ENCODE data around the gene MADCAM1. TPM values are rescaled to one million over a fixed set of nuclear protein-coding genes. Genes with fewer than 3 reads are reported as not detected.

The MADCAM1 gene
- total RNA-seq, 1 donor = 0.72 TPM

DNA sequence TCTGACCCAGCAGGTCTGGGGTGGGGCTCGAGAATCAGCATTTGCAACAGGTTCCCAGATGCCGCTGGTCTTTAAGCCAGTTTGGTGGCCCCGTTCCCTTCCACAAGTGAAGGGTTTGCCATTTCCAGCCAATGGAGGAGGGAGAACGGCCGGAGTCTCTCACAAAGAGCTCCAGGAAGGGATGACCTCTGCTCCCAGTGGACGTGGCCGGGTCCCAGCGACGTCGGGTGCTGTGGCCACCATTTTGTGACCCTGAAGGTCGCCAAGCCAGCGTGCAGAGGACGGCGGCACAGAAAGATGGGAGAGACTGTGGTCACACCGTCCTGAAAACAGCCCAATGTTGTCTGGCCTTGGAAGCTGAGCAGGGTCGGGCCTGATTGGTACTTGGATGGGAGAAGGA lies 43.5 kb upstream of the MADCAM1 start:
- H3K36me3 ChIP-seq (ENCODE audit: insufficient read depth, low read length) = no peaks in the 10 kb centered on the region

DNA sequence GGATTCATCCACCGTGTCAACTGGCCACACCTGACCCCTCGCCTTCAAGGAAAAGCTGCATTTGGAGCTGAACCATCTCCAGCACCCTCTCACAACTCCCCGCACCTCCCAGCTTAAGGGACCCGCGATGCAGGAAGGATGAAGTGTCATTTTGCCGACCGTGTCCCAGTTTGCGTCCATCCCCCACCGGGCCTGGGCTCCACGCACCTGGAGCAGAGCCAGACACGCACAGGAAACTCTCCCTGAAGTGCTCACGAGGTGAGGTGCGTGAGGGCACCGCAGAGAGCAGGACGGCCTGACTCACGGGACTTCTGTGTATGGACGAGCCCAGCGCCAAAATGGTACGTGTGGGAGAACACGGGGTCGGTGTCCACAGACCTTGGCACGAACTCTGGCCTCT lies 42.7 kb upstream of the MADCAM1 start:
- no peak overlapping the region for H3K4me2 ChIP-seq (ENCODE audit: insufficient read depth, low read length)

More for the DNA sequence above, 43.5 kb upstream of the MADCAM1 start:
- Histone ChIP-seq H2AFZ (ENCODE audit: low read length) (no peak overlapping the region), H3K27me3 (ENCODE audit: insufficient read depth, low read length) (no peaks in the 10 kb centered on the region), H3K4me1 (ENCODE audit: insufficient read depth, low read length) (no peaks in the 10 kb centered on the region), H4K20me1 (ENCODE audit: insufficient read depth, low read length) (no peaks in the 10 kb centered on the region), H3K27ac (ENCODE audit: low read depth, low read length) (no peak overlapping the region), H3K9me3 (ENCODE audit: low read depth, low read length) (no peaks in the 10 kb centered on the region), H3K79me2 (ENCODE audit: insufficient read depth, low read length) (no peaks in the 10 kb centered on the region), H3K4me3 (ENCODE audit: insufficient read depth, low read length) (no peak overlapping the region), H3K4me2 (ENCODE audit: insufficient read depth, low read length) (no peak overlapping the region)
- peak; percentile 82 for DNase-seq (ENCODE audit: insufficient read length, low spot score, missing footprints)
- TF ChIP-seq, protein P1, sequence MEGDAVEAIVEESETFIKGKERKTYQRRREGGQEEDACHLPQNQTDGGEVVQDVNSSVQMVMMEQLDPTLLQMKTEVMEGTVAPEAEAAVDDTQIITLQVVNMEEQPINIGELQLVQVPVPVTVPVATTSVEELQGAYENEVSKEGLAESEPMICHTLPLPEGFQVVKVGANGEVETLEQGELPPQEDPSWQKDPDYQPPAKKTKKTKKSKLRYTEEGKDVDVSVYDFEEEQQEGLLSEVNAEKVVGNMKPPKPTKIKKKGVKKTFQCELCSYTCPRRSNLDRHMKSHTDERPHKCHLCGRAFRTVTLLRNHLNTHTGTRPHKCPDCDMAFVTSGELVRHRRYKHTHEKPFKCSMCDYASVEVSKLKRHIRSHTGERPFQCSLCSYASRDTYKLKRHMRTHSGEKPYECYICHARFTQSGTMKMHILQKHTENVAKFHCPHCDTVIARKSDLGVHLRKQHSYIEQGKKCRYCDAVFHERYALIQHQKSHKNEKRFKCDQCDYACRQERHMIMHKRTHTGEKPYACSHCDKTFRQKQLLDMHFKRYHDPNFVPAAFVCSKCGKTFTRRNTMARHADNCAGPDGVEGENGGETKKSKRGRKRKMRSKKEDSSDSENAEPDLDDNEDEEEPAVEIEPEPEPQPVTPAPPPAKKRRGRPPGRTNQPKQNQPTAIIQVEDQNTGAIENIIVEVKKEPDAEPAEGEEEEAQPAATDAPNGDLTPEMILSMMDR (IDR thresholded peaks at IDR 0.05; ENCODE audit: extremely low read depth, low read depth, low read length) = no peak

DNA sequence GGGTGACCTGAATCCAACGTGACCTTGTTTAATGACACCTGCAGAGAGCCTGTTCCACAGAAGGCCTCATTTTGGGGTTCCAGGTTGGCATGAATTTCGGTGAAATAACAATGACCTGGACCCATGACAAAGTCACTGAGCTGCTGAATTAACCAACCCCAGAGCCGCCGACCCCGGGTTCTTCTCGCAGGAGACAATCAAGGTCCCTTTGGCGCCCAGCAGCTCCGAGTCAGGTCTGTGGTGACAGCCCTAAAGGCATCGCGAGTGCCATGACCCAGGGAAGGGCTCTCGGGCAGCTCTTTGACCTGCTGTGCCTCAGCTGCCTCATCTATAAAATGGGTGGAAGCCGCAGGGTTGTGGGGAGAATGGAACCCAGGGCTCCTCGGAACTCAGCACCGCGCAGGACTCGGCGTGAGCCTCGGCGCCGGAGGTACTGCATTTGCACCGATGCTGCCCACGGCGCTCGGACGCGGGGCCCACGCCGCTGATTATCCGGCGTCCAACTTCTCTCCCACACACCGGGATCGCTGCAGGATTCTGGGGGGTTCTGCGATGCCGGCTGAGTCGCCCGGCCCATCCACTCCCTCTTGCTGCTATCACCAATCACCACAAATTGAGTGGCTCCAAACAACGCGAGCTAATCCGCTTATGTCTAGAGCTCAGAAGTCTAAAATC lies 41.1 kb upstream of the MADCAM1 start:
- H3K27ac ChIP-seq (ENCODE audit: low read depth, low read length) = no peak overlapping the region
- no peaks in the 10 kb centered on the region for H3K79me2 ChIP-seq (ENCODE audit: insufficient read depth, low read length)
- H3K9me3 ChIP-seq (ENCODE audit: low read depth, low read length) = no peaks in the 10 kb centered on the region
- H3K27me3 ChIP-seq (ENCODE audit: insufficient read depth, low read length) = peaks cover 8% of the 10 kb centered on the region
- H4K20me1 ChIP-seq (ENCODE audit: insufficient read depth, low read length) = no peaks in the 10 kb centered on the region
- DNase-seq (ENCODE audit: insufficient read length, low spot score, missing footprints) = peak; percentile 87
- H2AFZ ChIP-seq (ENCODE audit: low read length) = no peak overlapping the region
- H3K4me3 ChIP-seq (ENCODE audit: insufficient read depth, low read length) = no peak overlapping the region
- TF ChIP-seq, protein P1 (IDR thresholded peaks at IDR 0.05; ENCODE audit: extremely low read depth, low read depth, low read length) = no peak
- no peaks in the 10 kb centered on the region for H3K4me1 ChIP-seq (ENCODE audit: insufficient read depth, low read length)
- H3K36me3 ChIP-seq (ENCODE audit: insufficient read depth, low read length) = no peaks in the 10 kb centered on the region
- H3K4me2 ChIP-seq (ENCODE audit: insufficient read depth, low read length) = no peak overlapping the region

More for the DNA sequence above, 42.7 kb upstream of the MADCAM1 start:
- no peaks in the 10 kb centered on the region for H3K4me1 ChIP-seq (ENCODE audit: insufficient read depth, low read length)
- H3K9me3 ChIP-seq (ENCODE audit: low read depth, low read length) = no peaks in the 10 kb centered on the region
- no peaks in the 10 kb centered on the region for H3K36me3 ChIP-seq (ENCODE audit: insufficient read depth, low read length)
- H3K79me2 ChIP-seq (ENCODE audit: insufficient read depth, low read length) = no peaks in the 10 kb centered on the region
- no peaks in the 10 kb centered on the region for H3K27me3 ChIP-seq (ENCODE audit: insufficient read depth, low read length)
- TF ChIP-seq, protein P1 (IDR thresholded peaks at IDR 0.05; ENCODE audit: extremely low read depth, low read depth, low read length) = no peak
- H2AFZ ChIP-seq (ENCODE audit: low read length) = no peak overlapping the region
- H3K4me3 ChIP-seq (ENCODE audit: insufficient read depth, low read length) = no peak overlapping the region
- H4K20me1 ChIP-seq (ENCODE audit: insufficient read depth, low read length) = no peaks in the 10 kb centered on the region
- H3K27ac ChIP-seq (ENCODE audit: low read depth, low read length) = no peak overlapping the region
- peak; percentile 84 for DNase-seq (ENCODE audit: insufficient read length, low spot score, missing footprints)

DNA sequence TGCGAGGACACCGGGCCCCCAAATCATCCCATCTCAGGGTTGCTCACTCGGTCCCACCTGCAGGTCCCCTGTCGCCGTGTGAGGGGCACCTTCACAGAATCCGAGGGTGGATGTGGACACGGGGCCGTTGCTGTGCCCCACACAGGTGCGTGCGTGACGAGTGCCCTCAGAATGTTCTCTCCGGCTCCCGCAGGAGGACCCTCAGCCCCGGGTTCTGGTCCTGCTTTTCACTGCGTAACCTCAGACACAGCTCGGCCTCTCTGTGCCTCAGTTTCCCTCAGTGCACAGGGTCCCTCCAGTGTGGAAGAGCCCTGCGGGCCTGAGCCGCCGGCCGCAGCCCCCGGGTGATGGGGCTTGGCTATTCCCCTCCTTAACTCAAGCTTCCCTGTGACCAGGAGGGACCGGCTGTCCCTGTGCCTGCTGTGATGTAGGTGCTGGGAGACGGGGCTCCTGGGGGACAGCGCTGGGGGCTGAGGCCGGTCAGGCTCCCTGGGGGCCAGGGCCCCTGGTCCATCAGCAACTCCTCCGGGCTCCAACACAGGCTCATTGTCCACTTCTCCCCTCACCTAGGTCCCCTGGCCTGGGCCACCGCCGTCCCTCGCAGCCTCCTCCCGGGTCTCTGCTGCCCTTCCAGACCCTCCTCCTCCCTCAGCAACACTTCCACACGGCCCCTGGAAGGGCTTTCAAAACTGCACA lies 40.3 kb upstream of the MADCAM1 start:
- H3K4me2 ChIP-seq (ENCODE audit: insufficient read depth, low read length) = no peak overlapping the region
- H3K27ac ChIP-seq (ENCODE audit: low read depth, low read length) = no peak overlapping the region
- no peak overlapping the region for H2AFZ ChIP-seq (ENCODE audit: low read length)
- no peak for DNase-seq (ENCODE audit: insufficient read length, low spot score, missing footprints)
- TF ChIP-seq, protein P1 (IDR thresholded peaks at IDR 0.05; ENCODE audit: extremely low read depth, low read depth, low read length) = no peak
- H3K27me3 ChIP-seq (ENCODE audit: insufficient read depth, low read length) = peaks cover 8% of the 10 kb centered on the region
- no peaks in the 10 kb centered on the region for H4K20me1 ChIP-seq (ENCODE audit: insufficient read depth, low read length)
- H3K79me2 ChIP-seq (ENCODE audit: insufficient read depth, low read length) = no peaks in the 10 kb centered on the region
- H3K4me3 ChIP-seq (ENCODE audit: insufficient read depth, low read length) = no peak overlapping the region
- no peaks in the 10 kb centered on the region for H3K4me1 ChIP-seq (ENCODE audit: insufficient read depth, low read length)
- no peaks in the 10 kb centered on the region for H3K36me3 ChIP-seq (ENCODE audit: insufficient read depth, low read length)
- no peaks in the 10 kb centered on the region for H3K9me3 ChIP-seq (ENCODE audit: low read depth, low read length)

Data from osteoblast (primary cell).